ENCODE data around the gene SAE1. TPM values are rescaled to one million over a fixed set of nuclear protein-coding genes. Genes with fewer than 3 reads are reported as not detected.

SAE1 gene
- total RNA-seq, 2 donors from 2014 or later: 187 to 240 TPM

DNA sequence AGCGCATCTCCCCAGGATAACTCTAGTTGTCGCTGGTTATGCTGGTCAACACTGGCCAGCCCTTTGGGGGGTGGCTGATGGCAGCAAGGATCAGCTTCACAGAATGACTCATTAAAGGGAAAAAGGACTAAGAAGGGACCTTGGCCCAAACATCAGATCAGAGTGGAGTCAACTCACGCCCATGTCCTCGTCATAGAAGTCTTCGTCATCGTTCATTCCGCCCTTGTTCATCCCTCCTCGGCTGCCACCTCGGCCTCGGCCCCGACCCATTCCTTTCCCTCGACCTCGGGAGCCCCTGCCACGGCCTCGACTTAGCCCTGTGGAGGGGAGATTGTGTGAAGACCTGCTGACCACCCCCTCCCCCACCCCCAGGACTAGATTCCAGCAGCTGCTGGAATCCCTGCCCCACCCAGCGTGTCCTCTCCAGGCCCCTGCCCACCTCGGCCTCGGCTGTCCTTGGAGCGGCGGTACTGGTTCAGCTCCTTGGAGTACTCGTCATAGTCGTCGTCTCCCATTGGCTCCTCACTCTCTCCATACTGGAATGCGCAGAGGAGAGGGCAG lies 45.7 kb upstream of the SAE1 start:
- Histone ChIP-seq H3K9ac (ENCODE audit: extremely low read depth, low read length, poor library complexity, severe bottlenecking) (no peak overlapping the region), H3K36me3 (ENCODE audit: control insufficient read depth, insufficient read depth, low read length) (peaks cover 87% of the 10 kb centered on the region), H3K27me3 (ENCODE audit: control insufficient read depth, insufficient read depth, low read length, poor library complexity, severe bottlenecking) (no peaks in the 10 kb centered on the region), H3K4me1 (ENCODE audit: control insufficient read depth, insufficient read depth, low read length) (no peaks in the 10 kb centered on the region), H3K9me3 (ENCODE audit: control insufficient read depth, low read length) (no peaks in the 10 kb centered on the region), H3K4me3 (ENCODE audit: low read length) (no peak overlapping the region), H3K27ac (ENCODE audit: low read depth, low read length) (no peak overlapping the region)
- no peak for DNase-seq
- peaks cover 83% of the 10 kb centered on the region for H3K36me3 Mint-ChIP-seq (ENCODE audit: low read depth)
- peaks cover 5% of the 10 kb centered on the region for H3K4me1 Mint-ChIP-seq
- no peak for TF ChIP-seq CTCF (conservative IDR thresholded peaks at IDR 0.05)
- no peaks in the 10 kb centered on the region for H3K27me3 Mint-ChIP-seq (ENCODE audit: insufficient read depth)
- H3K27ac Mint-ChIP-seq: no peak overlapping the region
- H3K9me3 Mint-ChIP-seq: no peaks in the 10 kb centered on the region
- WGBS, 2 experiments (ENCODE audit: insufficient coverage in 1 of 2, insufficient read length in 1 of 2): 91% methylated on average over 15 to 23 of the region's 24 CpGs
- H3K4me3 Mint-ChIP-seq: no peak overlapping the region

GRCh38 chr19:47086280-47086679 lies 44.4 kb upstream of the SAE1 start:
- peaks cover 5% of the 10 kb centered on the region for H3K4me1 Mint-ChIP-seq
- Histone ChIP-seq H3K9ac (ENCODE audit: extremely low read depth, low read length, poor library complexity, severe bottlenecking) (no peak overlapping the region), H3K4me3 (ENCODE audit: low read length) (no peak overlapping the region), H3K9me3 (ENCODE audit: control insufficient read depth, low read length) (no peaks in the 10 kb centered on the region), H3K27ac (ENCODE audit: low read depth, low read length) (no peak overlapping the region), H3K4me1 (ENCODE audit: control insufficient read depth, insufficient read depth, low read length) (no peaks in the 10 kb centered on the region), H3K36me3 (ENCODE audit: control insufficient read depth, insufficient read depth, low read length) (peaks cover 82% of the 10 kb centered on the region), H3K27me3 (ENCODE audit: control insufficient read depth, insufficient read depth, low read length, poor library complexity, severe bottlenecking) (no peaks in the 10 kb centered on the region)
- H3K27ac Mint-ChIP-seq: no peak overlapping the region
- no peaks in the 10 kb centered on the region for H3K27me3 Mint-ChIP-seq (ENCODE audit: insufficient read depth)
- peaks cover 88% of the 10 kb centered on the region for H3K36me3 Mint-ChIP-seq (ENCODE audit: low read depth)
- H3K4me3 Mint-ChIP-seq: no peak overlapping the region
- no peak for DNase-seq
- 95 to 100% methylated on average over 5 to 17 of the region's 17 CpGs for WGBS, 2 experiments (ENCODE audit: insufficient coverage in 1 of 2, insufficient read length in 1 of 2)
- no peak for TF ChIP-seq CTCF (conservative IDR thresholded peaks at IDR 0.05)
- H3K9me3 Mint-ChIP-seq: no peaks in the 10 kb centered on the region

DNA sequence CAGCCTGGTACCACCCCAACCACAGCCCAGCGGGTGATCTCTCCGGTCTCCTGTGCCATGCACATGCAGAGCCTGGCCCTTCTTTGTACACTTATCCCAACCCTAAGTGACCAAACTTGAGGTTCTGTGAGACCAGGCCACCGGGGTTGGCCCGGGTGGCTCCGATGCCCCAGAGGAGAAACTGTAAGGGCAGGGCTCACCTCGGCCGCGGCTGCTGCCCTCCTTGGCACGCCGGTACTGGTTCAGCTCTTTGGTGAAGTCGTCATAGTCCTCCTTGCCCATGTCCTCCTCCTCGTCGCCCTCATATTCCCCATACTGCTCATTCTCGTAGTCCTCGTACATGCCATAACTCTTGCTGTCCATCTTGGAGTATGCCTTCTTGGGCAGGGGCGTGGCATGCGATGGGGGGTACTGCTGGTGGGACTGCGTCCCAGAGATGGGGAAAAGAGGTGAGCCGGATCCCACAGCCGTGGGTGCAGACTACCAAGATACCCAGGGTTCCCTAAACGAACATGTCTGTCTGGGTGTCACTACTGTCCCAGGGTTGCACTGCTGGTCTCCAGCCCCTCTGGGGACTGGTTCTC lies 40.8 kb upstream of the SAE1 start:
- Mint-ChIP-seq H3K4me1 (no peaks in the 10 kb centered on the region), H3K27me3 (ENCODE audit: insufficient read depth) (no peaks in the 10 kb centered on the region), H3K4me3 (no peak overlapping the region), H3K27ac (no peak overlapping the region), H3K36me3 (ENCODE audit: low read depth) (peaks cover 79% of the 10 kb centered on the region), H3K9me3 (no peaks in the 10 kb centered on the region)
- Histone ChIP-seq H3K36me3 (ENCODE audit: control insufficient read depth, insufficient read depth, low read length) (peaks cover 76% of the 10 kb centered on the region), H3K9me3 (ENCODE audit: control insufficient read depth, low read length) (no peaks in the 10 kb centered on the region), H3K27me3 (ENCODE audit: control insufficient read depth, insufficient read depth, low read length, poor library complexity, severe bottlenecking) (no peaks in the 10 kb centered on the region), H3K9ac (ENCODE audit: extremely low read depth, low read length, poor library complexity, severe bottlenecking) (no peak overlapping the region), H3K4me1 (ENCODE audit: control insufficient read depth, insufficient read depth, low read length) (no peaks in the 10 kb centered on the region), H3K27ac (ENCODE audit: low read depth, low read length) (no peak overlapping the region), H3K4me3 (ENCODE audit: low read length) (no peak overlapping the region)
- TF ChIP-seq CTCF (conservative IDR thresholded peaks at IDR 0.05): no peak
- DNase-seq: no peak
- 95 to 96% methylated on average over 17 to 21 of the region's 21 CpGs for WGBS, 2 experiments (ENCODE audit: insufficient coverage in 1 of 2, insufficient read length in 1 of 2)

Measured in endodermal cell (in vitro differentiated cells).